GM23338 (cell line): ENCODE data around the gene DROSHA. TPM values are rescaled to one million over a fixed set of nuclear protein-coding genes. Genes with fewer than 3 reads are reported as not detected.

Experiments used
- ATAC-seq: fragments of 200-7000 bp; cut with Tn5 transposase; 3 replicates; pipeline ENCODE4 v1.9.1; 2020
- DNase-seq: peaks from one replicate; pipeline ENCODE4 v3.0.0-alpha.2; 2015; ENCODE audit warnings: low spot score
- H2AFZ ChIP-seq: fragments of 200-600 bp; sonication (generic); 2 replicates; pipeline ENCODE4 v1.8.0; 2016; ENCODE audit warnings: antibody characterized with exemption, mild to moderate bottlenecking, moderate library complexity
- H3F3A ChIP-seq: fragments of 200-600 bp; sonication (generic); replicated peaks from 2 replicates; pipeline ENCODE4 v1.8.0; 2017; ENCODE audit warnings: antibody characterized with exemption, mixed run types, low read depth
- H3K27ac ChIP-seq: fragments of 200-600 bp; sonication (generic); 2 replicates; pipeline ENCODE4 v1.6.1; 2016; ENCODE audit warnings: low read depth
- H3K27me3 ChIP-seq: fragments of 200-600 bp; sonication (generic); 2 replicates; pipeline ENCODE4 v1.8.0; 2016; ENCODE audit warnings: mild to moderate bottlenecking, mixed run types, moderate library complexity; ENCODE audit not compliant: insufficient read depth
- H3K36me3 ChIP-seq: fragments of 200-600 bp; sonication (generic); 2 replicates; pipeline ENCODE4 v1.8.0; 2016; ENCODE audit warnings: mild to moderate bottlenecking; ENCODE audit not compliant: insufficient read depth
- H3K4me1 ChIP-seq: fragments of 200-600 bp; sonication (generic); 2 replicates; pipeline ENCODE4 v1.8.0; 2016; ENCODE audit warnings: mild to moderate bottlenecking, moderate library complexity; ENCODE audit not compliant: insufficient read depth
- H3K4me2 ChIP-seq: fragments of 200-600 bp; sonication (generic); 2 replicates; pipeline ENCODE4 v1.7.1; 2017; ENCODE audit warnings: mixed run types
- H3K4me3 ChIP-seq: fragments of 200-600 bp; sonication (generic); 2 replicates; pipeline ENCODE4 v1.6.1; 2016; ENCODE audit warnings: mixed run types
- H3K79me2 ChIP-seq: fragments of 200-600 bp; sonication (generic); replicated peaks from 2 replicates; pipeline ENCODE4 v1.8.0; 2017; ENCODE audit warnings: mild to moderate bottlenecking; ENCODE audit not compliant: insufficient read depth
- H3K9me2 ChIP-seq: fragments of 200-600 bp; sonication (generic); 2 replicates; pipeline ENCODE4 v1.8.0; 2017; ENCODE audit not compliant: insufficient read depth
- H4K20me1 ChIP-seq: fragments of 200-600 bp; sonication (generic); replicated peaks from 2 replicates; pipeline ENCODE4 v1.8.0; 2017; ENCODE audit warnings: mild to moderate bottlenecking; ENCODE audit not compliant: insufficient read depth
- H3K27ac Mint-ChIP-seq: 2 replicates; pipeline ENCODE4 v1.8.0; 2020; ENCODE audit warnings: inconsistent platforms, mild to moderate bottlenecking, moderate library complexity, mixed read lengths
- H3K27me3 Mint-ChIP-seq: 3 replicates; pipeline ENCODE4 v1.8.0; 2022; ENCODE audit warnings: low read depth, mild to moderate bottlenecking, moderate library complexity, mixed read lengths, inconsistent platforms; ENCODE audit not compliant: insufficient read depth, poor library complexity
- H3K36me3 Mint-ChIP-seq: 3 replicates; pipeline ENCODE4 v1.8.0; 2021; ENCODE audit warnings: low read depth, mild to moderate bottlenecking, inconsistent platforms, moderate library complexity, mixed read lengths
- H3K4me1 Mint-ChIP-seq: 3 replicates; pipeline ENCODE4 v1.8.0; 2020; ENCODE audit warnings: mild to moderate bottlenecking, inconsistent platforms, mixed read lengths
- H3K4me3 Mint-ChIP-seq: 3 replicates; pipeline ENCODE4 v1.8.0; 2021; ENCODE audit warnings: moderate library complexity, mild to moderate bottlenecking, inconsistent platforms, mixed read lengths
- H3K9me3 Mint-ChIP-seq: 3 replicates; pipeline ENCODE4 v1.8.0; 2020; ENCODE audit warnings: moderate library complexity, mild to moderate bottlenecking, inconsistent platforms, mixed read lengths
- CREB1 ChIP-seq: fragments of 250-450 bp; sonication (Bioruptor Pico); IDR thresholded peaks from 2 replicates; pipeline ENCODE4 v1.5.0; 2020; ENCODE audit warnings: low read depth, mild to moderate bottlenecking, moderate library complexity
- CTCF ChIP-seq, 2 experiments: fragments of 200-600 bp in 1 of 2; sonication (generic) in 1 of 2; conservative IDR thresholded peaks; 2 replicates each; pipeline versions ENCODE4 v1.5.1 to v1.6.1; 2016 to 2017; ENCODE audit warnings: antibody characterized with exemption in 2 of 2, low read depth in 2 of 2, mild to moderate bottlenecking in 2 of 2, moderate library complexity in 1 of 2
- ETS1 ChIP-seq: IDR thresholded peaks from 2 replicates; pipeline ENCODE4 v1.6.1; 2016; ENCODE audit warnings: antibody characterized with exemption
- EZH2 ChIP-seq: fragments of 200-600 bp; sonication (generic); IDR thresholded peaks from one replicate; pipeline ENCODE4 v1.8.0; 2017; ENCODE audit warnings: antibody characterized with exemption, mild to moderate bottlenecking, low read depth; ENCODE audit not compliant: unreplicated experiment
- EZH2phosphoT487 ChIP-seq: fragments of 200-600 bp; sonication (generic); IDR thresholded peaks from one replicate; pipeline ENCODE4 v1.8.1; 2018; ENCODE audit warnings: antibody characterized with exemption; ENCODE audit not compliant: unreplicated experiment
- JUNB ChIP-seq: IDR thresholded peaks from one replicate; pipeline ENCODE4 v1.6.1; 2016; ENCODE audit warnings: antibody characterized with exemption; ENCODE audit not compliant: unreplicated experiment
- NANOG ChIP-seq: IDR thresholded peaks from 2 replicates; pipeline ENCODE4 v1.6.1; 2016; ENCODE audit warnings: antibody characterized with exemption, borderline replicate concordance
- POLR2AphosphoS5 ChIP-seq: IDR thresholded peaks from 2 replicates; pipeline ENCODE4 v1.6.1; 2016; ENCODE audit warnings: antibody characterized with exemption, low read depth
- REST ChIP-seq: IDR thresholded peaks from one replicate; pipeline ENCODE4 v1.6.1; 2018; ENCODE audit warnings: antibody characterized with exemption; ENCODE audit not compliant: unreplicated experiment
- STAT1 ChIP-seq: IDR thresholded peaks from one replicate; pipeline ENCODE4 v1.6.1; 2016; ENCODE audit warnings: antibody characterized with exemption; ENCODE audit not compliant: unreplicated experiment
- ZNF114 ChIP-seq: fragments of 250-450 bp; sonication (Bioruptor Pico); IDR thresholded peaks from 2 replicates; pipeline ENCODE4 v1.5.0; 2020; ENCODE audit warnings: mild to moderate bottlenecking, moderate library complexity
- ZNF331 ChIP-seq: fragments of 250-450 bp; sonication (Bioruptor Pico); IDR thresholded peaks from 2 replicates; pipeline ENCODE4 v1.5.0; 2020; ENCODE audit warnings: low read depth, mild to moderate bottlenecking, moderate library complexity
- ZNF462 ChIP-seq: fragments of 250-450 bp; sonication (Bioruptor Pico); IDR thresholded peaks from 2 replicates; pipeline ENCODE4 v1.5.0; 2020; ENCODE audit warnings: mild to moderate bottlenecking, moderate library complexity
- polyA plus RNA-seq: library from polyadenylated mRNA; unstranded; fragments of >200 nt; fragmentation: Nextera tagmentation; extraction: Ambion mirVana; gene quantifications from 2 replicates; pipeline ENCODE4 v1.2.1, GENCODE V29; 2016
- total RNA-seq: library from RNA; depleted of rRNA; stranded (reverse); fragments of >200 nt; shearing (Covaris generic); gene quantifications from 2 replicates; pipeline ENCODE4 v1.2.3, GENCODE V29; 2014

Gene DROSHA
- total and polyA plus RNA-seq, 2 experiments from 2014 or later, result 70.6 to 87.8 TPM

- H3K27me3 ChIP-seq, result no peaks in the 10 kb centered on the region
- Mint-ChIP-seq H3K36me3 (peaks cover 37% of the 10 kb centered on the region), H3K4me3 (no peak overlapping the region), H3K27me3 (no peaks in the 10 kb centered on the region), H3K27ac (no peak overlapping the region), H3K4me1 (peaks cover 17% of the 10 kb centered on the region), H3K9me3 (no peaks in the 10 kb centered on the region)
- no peak for DNase-seq
- TF ChIP-seq ZNF114 (CRISPR knock-in tag), result no peak
- TF ChIP-seq STAT1, result no peak
- no peak for TF ChIP-seq EZH2phosphoT487
- no peak for TF ChIP-seq EZH2
- no peak for TF ChIP-seq CTCF (conservative IDR thresholded peaks at IDR 0.05; ENCODE audit: low read depth in 2 of 2)
- TF ChIP-seq ZNF331 (CRISPR knock-in tag), result no peak
- TF ChIP-seq ETS1, result no peak
- no peak for TF ChIP-seq NANOG
- no peak for TF ChIP-seq POLR2AphosphoS5
- no peak for TF ChIP-seq ZNF462
- TF ChIP-seq CREB1 (CRISPR knock-in tag), result no peak
- no peak for TF ChIP-seq JUNB
- no peak for TF ChIP-seq REST
- H4K20me1 ChIP-seq, result no peaks in the 10 kb centered on the region
- peaks cover 13% of the 10 kb centered on the region; the same call in 1 of the 2 replicates for H3K36me3 ChIP-seq
- no peaks in the 10 kb centered on the region for H3K9me2 ChIP-seq
- no peak overlapping the region for H2AFZ ChIP-seq
- no peak overlapping the region for H3K27ac ChIP-seq
- no peaks in the 10 kb centered on the region for H3K79me2 ChIP-seq
- H3K4me2 ChIP-seq, result no peak overlapping the region
- peaks cover 15% of the 10 kb centered on the region for H3K4me1 ChIP-seq
- ATAC-seq, result no peak
- H3K4me3 ChIP-seq, result no peak overlapping the region
- no peaks in the 10 kb centered on the region for H3F3A ChIP-seq
These were observed 130.2 kb downstream of the DROSHA start for GRCh38 chr5:31401691-31402090.
